GM10266 (cell line): ENCODE results near the gene PCK1.

Experiments used
- DNase-seq: peaks from one replicate; pipeline ENCODE4 v3.0.0; 2012; ENCODE audit errors: extremely low spot score
- TF ChIP-seq, protein P1 (sequence below): IDR thresholded peaks from 2 replicates; pipeline ENCODE4 v1.5.1; 2012; ENCODE audit warnings: mild to moderate bottlenecking, low read depth; ENCODE audit not compliant: control insufficient read depth, insufficient read depth; ENCODE audit errors: missing control alignments

The PCK1 gene

DNA sequence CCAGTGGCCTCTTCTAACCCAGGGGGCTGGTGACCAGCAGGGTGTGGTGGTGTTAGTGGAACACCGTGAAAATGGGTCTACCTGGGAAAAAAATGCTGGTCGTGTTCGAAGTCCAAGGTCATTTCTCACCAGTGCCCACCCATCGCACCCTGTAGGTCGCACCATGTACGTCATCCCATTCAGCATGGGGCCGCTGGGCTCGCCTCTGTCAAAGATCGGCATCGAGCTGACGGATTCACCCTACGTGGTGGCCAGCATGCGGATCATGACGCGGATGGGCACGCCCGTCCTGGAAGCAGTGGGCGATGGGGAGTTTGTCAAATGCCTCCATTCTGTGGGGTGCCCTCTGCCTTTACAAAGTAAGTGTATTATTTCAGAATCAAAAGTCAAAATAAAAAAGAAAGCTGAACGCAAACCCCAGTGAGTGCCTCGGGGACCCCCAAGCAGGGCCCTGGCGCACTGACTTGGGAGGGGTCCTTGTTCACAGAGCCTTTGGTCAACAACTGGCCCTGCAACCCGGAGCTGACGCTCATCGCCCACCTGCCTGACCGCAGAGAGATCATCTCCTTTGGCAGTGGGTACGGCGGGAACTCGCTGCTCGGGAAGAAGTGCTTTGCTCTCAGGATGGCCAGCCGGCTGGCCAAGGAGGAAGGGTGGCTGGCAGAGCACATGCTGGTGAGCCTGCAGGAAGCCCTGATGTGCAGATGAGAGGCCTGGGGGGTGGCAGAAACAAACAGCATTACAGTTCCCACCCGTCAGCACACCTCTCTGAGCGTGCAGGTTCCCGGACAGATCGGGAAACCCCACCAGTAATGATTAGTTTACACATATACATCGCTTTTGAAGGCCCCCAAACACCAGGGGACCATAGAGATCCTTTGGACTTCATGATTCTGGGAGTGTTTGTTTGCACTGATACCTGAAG lies 1.9 kb downstream of the PCK1 start:
- TF ChIP-seq, protein P1, sequence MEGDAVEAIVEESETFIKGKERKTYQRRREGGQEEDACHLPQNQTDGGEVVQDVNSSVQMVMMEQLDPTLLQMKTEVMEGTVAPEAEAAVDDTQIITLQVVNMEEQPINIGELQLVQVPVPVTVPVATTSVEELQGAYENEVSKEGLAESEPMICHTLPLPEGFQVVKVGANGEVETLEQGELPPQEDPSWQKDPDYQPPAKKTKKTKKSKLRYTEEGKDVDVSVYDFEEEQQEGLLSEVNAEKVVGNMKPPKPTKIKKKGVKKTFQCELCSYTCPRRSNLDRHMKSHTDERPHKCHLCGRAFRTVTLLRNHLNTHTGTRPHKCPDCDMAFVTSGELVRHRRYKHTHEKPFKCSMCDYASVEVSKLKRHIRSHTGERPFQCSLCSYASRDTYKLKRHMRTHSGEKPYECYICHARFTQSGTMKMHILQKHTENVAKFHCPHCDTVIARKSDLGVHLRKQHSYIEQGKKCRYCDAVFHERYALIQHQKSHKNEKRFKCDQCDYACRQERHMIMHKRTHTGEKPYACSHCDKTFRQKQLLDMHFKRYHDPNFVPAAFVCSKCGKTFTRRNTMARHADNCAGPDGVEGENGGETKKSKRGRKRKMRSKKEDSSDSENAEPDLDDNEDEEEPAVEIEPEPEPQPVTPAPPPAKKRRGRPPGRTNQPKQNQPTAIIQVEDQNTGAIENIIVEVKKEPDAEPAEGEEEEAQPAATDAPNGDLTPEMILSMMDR, result no peak
- no peak for DNase-seq

DNA sequence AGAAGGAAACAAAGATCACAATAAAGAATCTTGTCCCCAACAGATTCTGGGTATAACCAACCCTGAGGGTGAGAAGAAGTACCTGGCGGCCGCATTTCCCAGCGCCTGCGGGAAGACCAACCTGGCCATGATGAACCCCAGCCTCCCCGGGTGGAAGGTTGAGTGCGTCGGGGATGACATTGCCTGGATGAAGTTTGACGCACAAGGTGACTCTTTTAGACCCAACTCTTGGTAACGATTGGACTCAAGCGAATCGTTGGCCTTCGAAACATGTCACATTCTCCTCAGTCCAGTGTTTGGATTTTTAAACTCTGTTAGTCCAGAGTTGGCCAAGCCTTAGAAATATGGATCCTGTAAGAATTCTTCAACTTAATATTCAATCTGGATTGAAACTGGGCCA lies 2.6 kb downstream of the PCK1 start:
- no peak for DNase-seq
- TF ChIP-seq, protein P1, result no peak

DNA sequence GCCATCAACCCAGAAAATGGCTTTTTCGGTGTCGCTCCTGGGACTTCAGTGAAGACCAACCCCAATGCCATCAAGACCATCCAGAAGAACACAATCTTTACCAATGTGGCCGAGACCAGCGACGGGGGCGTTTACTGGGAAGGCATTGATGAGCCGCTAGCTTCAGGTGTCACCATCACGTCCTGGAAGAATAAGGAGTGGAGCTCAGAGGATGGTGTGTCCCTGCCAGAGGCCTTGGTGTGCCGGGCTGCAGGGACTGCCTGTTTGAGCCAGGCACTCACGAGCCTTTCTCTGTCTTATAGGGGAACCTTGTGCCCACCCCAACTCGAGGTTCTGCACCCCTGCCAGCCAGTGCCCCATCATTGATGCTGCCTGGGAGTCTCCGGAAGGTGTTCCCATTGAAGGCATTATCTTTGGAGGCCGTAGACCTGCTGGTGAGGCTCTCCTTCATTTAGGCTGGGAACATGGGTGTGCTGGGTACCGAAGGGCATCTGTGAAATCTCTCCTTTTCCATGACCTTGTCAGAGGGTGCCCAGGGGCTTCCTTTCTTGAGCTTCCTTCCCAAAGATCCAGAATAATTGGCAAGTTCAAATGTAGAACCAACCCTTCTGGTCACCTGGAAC lies 3.4 kb downstream of the PCK1 start:
- no peak for DNase-seq
- TF ChIP-seq, protein P1, result no peak

DNA sequence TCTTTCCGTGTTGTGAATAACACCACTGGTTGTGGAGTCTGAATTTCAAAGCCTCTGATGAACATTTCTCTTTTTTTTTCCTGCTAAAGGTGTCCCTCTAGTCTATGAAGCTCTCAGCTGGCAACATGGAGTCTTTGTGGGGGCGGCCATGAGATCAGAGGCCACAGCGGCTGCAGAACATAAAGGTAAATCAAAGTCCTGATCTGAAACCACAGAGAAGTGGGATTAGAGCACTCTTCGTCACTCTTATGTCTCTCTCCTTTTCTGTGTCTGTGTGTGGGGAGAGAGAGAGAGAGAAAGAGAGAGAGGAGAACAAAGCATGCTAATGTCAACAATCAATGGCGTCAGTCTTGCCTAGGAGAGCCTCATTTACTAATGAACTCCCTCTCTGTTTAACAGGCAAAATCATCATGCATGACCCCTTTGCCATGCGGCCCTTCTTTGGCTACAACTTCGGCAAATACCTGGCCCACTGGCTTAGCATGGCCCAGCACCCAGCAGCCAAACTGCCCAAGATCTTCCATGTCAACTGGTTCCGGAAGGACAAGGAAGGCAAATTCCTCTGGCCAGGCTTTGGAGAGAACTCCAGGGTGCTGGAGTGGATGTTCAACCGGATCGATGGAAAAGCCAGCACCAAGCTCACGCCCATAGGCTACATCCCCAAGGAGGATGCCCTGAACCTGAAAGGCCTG lies 4.2 kb downstream of the PCK1 start:
- TF ChIP-seq, protein P1, result no peak
- DNase-seq, result no peak

DNA sequence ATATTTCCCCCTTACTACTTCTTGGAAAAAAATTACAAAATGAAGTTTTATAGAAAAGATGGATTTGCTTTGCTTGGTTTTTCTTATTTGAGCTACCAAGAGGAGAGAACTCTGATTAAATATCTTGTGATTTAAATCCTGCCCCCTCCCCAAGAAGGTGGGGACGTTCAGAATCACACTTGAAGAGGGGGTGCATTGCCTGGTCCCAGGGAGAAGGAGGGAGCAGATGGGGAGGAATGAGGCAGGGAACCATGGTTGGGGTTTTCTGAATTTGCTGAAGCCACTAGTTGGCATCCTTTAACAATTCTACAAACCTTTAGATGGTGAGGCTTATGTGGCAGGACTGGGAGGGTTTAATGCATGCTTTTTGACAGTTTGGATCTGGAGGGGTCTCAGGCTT lies 5.5 kb downstream of the PCK1 start:
- DNase-seq, result no peak
- TF ChIP-seq, protein P1, result no peak

DNA sequence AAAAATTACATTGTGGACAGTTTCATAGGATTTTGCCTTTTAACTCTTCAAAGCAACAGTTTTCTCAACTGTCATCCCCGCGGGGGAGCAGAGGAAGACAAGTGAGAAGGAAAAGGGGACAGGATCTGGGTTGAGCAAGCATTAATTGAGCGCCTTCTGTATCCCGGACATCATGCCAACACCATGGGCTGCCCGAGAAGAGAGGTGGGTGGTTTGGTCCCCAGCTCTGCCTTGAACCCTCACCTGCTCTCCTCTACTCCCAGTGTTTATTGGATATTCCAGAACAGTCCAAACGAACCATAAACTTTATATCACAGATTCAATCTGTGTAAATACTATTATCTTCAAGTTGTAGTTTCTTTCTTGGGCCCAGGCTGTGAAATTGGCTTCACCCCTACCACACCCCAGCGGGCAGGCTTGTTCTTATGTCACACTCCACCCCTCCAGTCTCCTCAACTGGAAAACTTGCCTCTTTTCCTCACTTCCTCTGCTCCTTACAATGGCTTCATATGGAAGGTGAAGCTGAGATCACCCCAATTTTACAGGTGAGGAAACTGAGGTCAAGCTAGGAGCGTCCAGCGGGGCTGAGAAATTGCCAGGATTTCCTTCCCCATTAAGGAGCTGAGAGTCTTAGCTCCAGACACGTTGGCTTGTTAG lies 6.0 kb downstream of the PCK1 start:
- TF ChIP-seq, protein P1, result no peak
- no peak for DNase-seq
